ENCODE results near the gene RTL9. TPM values are rescaled to one million over a fixed set of nuclear protein-coding genes. Genes with fewer than 3 reads are reported as not detected.

Gene RTL9
- total RNA-seq, 2 experiments from 2014 or later: not detected

DNA sequence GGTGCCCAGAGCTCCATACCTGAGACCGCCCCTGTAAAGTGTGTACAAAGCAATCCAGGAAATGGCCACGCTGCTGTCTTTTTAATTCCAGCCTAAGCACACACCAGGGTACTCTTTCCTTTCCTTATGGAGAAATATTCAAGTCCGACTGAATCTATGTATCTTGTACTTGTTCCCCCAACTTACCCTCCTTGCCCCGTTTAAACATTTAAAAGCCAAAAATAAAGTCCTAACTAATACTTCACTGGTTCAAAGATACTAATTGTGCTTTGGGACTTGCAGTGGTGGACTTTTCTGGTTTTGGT lies 40.0 kb upstream of the RTL9 start:
- H3K36me3 Mint-ChIP-seq (ENCODE audit: low read depth): no peaks in the 10 kb centered on the region
- ATAC-seq (peak; percentile 38), DNase-seq (no peak)
- H3K27ac Mint-ChIP-seq: peak overlapping the region; percentile 98
- no peaks in the 10 kb centered on the region for H3K27me3 Mint-ChIP-seq
- ChIA-PET POLR2A (interaction anchor here (1.0 to 1.4 kb wide), 3 partner anchors 11 to 172 kb away, joined by 3 to 4 read pairs (median 4); no protein-coding TSS in a partner anchor), CTCF (interaction anchor here (1.2 to 1.6 kb wide), 4 partner anchors 12 to 173 kb away, joined by 3 to 4 read pairs (median 4); no protein-coding TSS in a partner anchor)
- TF ChIP-seq, protein P1, sequence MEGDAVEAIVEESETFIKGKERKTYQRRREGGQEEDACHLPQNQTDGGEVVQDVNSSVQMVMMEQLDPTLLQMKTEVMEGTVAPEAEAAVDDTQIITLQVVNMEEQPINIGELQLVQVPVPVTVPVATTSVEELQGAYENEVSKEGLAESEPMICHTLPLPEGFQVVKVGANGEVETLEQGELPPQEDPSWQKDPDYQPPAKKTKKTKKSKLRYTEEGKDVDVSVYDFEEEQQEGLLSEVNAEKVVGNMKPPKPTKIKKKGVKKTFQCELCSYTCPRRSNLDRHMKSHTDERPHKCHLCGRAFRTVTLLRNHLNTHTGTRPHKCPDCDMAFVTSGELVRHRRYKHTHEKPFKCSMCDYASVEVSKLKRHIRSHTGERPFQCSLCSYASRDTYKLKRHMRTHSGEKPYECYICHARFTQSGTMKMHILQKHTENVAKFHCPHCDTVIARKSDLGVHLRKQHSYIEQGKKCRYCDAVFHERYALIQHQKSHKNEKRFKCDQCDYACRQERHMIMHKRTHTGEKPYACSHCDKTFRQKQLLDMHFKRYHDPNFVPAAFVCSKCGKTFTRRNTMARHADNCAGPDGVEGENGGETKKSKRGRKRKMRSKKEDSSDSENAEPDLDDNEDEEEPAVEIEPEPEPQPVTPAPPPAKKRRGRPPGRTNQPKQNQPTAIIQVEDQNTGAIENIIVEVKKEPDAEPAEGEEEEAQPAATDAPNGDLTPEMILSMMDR (IDR thresholded peaks at IDR 0.05): no peak
- intact Hi-C loops (cut with micrococcal nuclease): loop anchor here (10.0 kb wide), 1 partner anchor 154 kb away; no protein-coding TSS in a partner anchor
- H3K9me3 Mint-ChIP-seq: no peaks in the 10 kb centered on the region
- peaks cover 32% of the 10 kb centered on the region for H3K4me1 Mint-ChIP-seq (ENCODE audit: low read depth)
- peak overlapping the region; percentile 91 for H3K4me3 Mint-ChIP-seq

- CTCF ChIA-PET: no interaction called here
- Mint-ChIP-seq H3K9me3 (no peaks in the 10 kb centered on the region), H3K27ac (no peak overlapping the region), H3K36me3 (ENCODE audit: low read depth) (no peaks in the 10 kb centered on the region), H3K4me3 (no peak overlapping the region), H3K27me3 (no peaks in the 10 kb centered on the region), H3K4me1 (ENCODE audit: low read depth) (peaks cover 15% of the 10 kb centered on the region)
- DNase-seq (no peak), ATAC-seq (no peak)
- intact Hi-C loops (cut with micrococcal nuclease): no loop called here
- TF ChIP-seq, protein P1 (IDR thresholded peaks at IDR 0.05): no peak
- POLR2A ChIA-PET: no interaction called here
Measured at GRCh38 chrX:110320381-110320987, 38.2 kb upstream of the RTL9 start.

DNA sequence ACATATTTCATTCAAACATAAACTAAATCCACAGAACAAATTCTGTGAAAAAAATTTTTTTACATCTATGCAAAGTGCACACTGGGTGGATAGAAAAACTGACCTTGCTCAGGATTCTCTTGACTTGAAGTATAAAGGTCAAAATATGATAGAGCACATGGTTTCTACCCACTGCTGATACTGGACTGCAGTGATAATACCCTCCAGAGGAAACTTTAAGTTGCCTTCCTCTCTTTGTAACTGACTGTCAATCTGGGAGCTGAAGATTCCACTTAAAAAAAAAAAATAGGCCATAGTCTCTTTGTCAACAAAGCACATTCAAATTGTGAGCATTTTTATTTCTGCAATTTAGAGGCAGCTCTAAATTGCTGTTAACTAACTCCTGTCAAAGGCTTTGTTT lies 37.6 kb upstream of the RTL9 start:
- H3K4me1 Mint-ChIP-seq (ENCODE audit: low read depth): peaks cover 11% of the 10 kb centered on the region
- ATAC-seq (no peak), DNase-seq (no peak)
- POLR2A ChIA-PET: no interaction called here
- CTCF ChIA-PET: interaction anchor here (0.7 to 2.0 kb wide), 2 partner anchors 12 to 87 kb away, joined by 3 to 7 read pairs; no protein-coding TSS in a partner anchor
- TF ChIP-seq, protein P1 (IDR thresholded peaks at IDR 0.05): no peak
- H3K27me3 Mint-ChIP-seq: no peaks in the 10 kb centered on the region
- no peak overlapping the region for H3K27ac Mint-ChIP-seq
- H3K4me3 Mint-ChIP-seq: no peak overlapping the region
- no peaks in the 10 kb centered on the region for H3K36me3 Mint-ChIP-seq (ENCODE audit: low read depth)
- H3K9me3 Mint-ChIP-seq: no peaks in the 10 kb centered on the region
- intact Hi-C loops (cut with micrococcal nuclease): no loop called here

- intact Hi-C loops (cut with micrococcal nuclease): no loop called here
- CTCF ChIA-PET: interaction anchor here (0.7 to 2.0 kb wide), 2 partner anchors 11 to 86 kb away, joined by 3 to 7 read pairs; no protein-coding TSS in a partner anchor
Measured at GRCh38 chrX:110321670-110322069, 37.0 kb upstream of the RTL9 start.

GRCh38 chrX:110322603-110323002 lies 36.0 kb upstream of the RTL9 start:
- H3K9me3 Mint-ChIP-seq: no peaks in the 10 kb centered on the region
- H3K4me1 Mint-ChIP-seq (ENCODE audit: low read depth): peaks cover 11% of the 10 kb centered on the region
- TF ChIP-seq, protein P1 (IDR thresholded peaks at IDR 0.05): no peak

More at GRCh38 chrX:110321670-110322069, 37.0 kb upstream of the RTL9 start:
- Mint-ChIP-seq H3K4me1 (ENCODE audit: low read depth) (peaks cover 11% of the 10 kb centered on the region), H3K27ac (no peak overlapping the region), H3K27me3 (no peaks in the 10 kb centered on the region), H3K4me3 (no peak overlapping the region), H3K9me3 (no peaks in the 10 kb centered on the region), H3K36me3 (ENCODE audit: low read depth) (no peaks in the 10 kb centered on the region)
- DNase-seq (no peak), ATAC-seq (no peak)
- POLR2A ChIA-PET: no interaction called here
- TF ChIP-seq, protein P1 (IDR thresholded peaks at IDR 0.05): no peak

More at GRCh38 chrX:110322603-110323002, 36.0 kb upstream of the RTL9 start:
- ATAC-seq (no peak), DNase-seq (no peak)
- ChIA-PET CTCF (interaction anchor here (2.0 kb wide), 1 partner anchor 86 kb away, joined by 7 read pairs; no protein-coding TSS in a partner anchor), POLR2A (no interaction called here)
- intact Hi-C loops (cut with micrococcal nuclease): no loop called here
- Mint-ChIP-seq H3K36me3 (ENCODE audit: low read depth) (no peaks in the 10 kb centered on the region), H3K27me3 (no peaks in the 10 kb centered on the region), H3K27ac (no peak overlapping the region), H3K4me3 (no peak overlapping the region)

All from activated CD8-positive, alpha-beta T cell treated with anti-CD3 and anti-CD28 coated beads for 36 hours (primary cell).